Progenitor cell of endocrine pancreas (in vitro differentiated cells): Measurements from ENCODE around the gene GRIN2A. TPM values are rescaled to one million over a fixed set of nuclear protein-coding genes. Genes with fewer than 3 reads are reported as not detected.
A peak's percentile ranks its signal among the peaks of the same experiment; 100 is the strongest.

Experiments used
- DNase-seq: peaks from one replicate; pipeline ENCODE4 v3.0.0; 2021; ENCODE audit warnings: low spot score; ENCODE audit not compliant: unreplicated experiment
- H3K27ac Mint-ChIP-seq: 2 replicates; pipeline ENCODE4 v1.8.0; 2021; ENCODE audit warnings: mild to moderate bottlenecking, moderate library complexity, mixed read lengths
- H3K27me3 Mint-ChIP-seq: 2 replicates; pipeline ENCODE4 v1.8.0; 2021; ENCODE audit warnings: mixed read lengths
- H3K36me3 Mint-ChIP-seq: 2 replicates; pipeline ENCODE4 v1.8.0; 2022; ENCODE audit warnings: mixed read lengths; ENCODE audit not compliant: insufficient read depth
- H3K4me1 Mint-ChIP-seq: 2 replicates; pipeline ENCODE4 v1.8.0; 2021; ENCODE audit warnings: low read depth, mixed read lengths
- H3K4me3 Mint-ChIP-seq: 2 replicates; pipeline ENCODE4 v1.8.0; 2021; ENCODE audit warnings: low read depth, mild to moderate bottlenecking, moderate library complexity, mixed read lengths
- H3K9me3 Mint-ChIP-seq: 2 replicates; pipeline ENCODE4 v1.8.0; 2021; ENCODE audit warnings: low read depth, mixed read lengths
- CTCF ChIP-seq: fragments of 200-600 bp; sonication (generic); IDR thresholded peaks from one replicate; pipeline ENCODE4 v1.5.0; 2021; ENCODE audit warnings: antibody characterized with exemption, mild to moderate bottlenecking; ENCODE audit not compliant: unreplicated experiment
- total RNA-seq: library from RNA; stranded (reverse); gene quantifications from 2 replicates; pipeline ENCODE4 v1.2.1, GENCODE V29; 2021

The GRIN2A gene
- total RNA-seq, 1 donor from 2014 or later = 1.7 TPM

GRCh38 chr16:10138881-10139280, 43.3 kb downstream of the GRIN2A start:
- Mint-ChIP-seq H3K9me3 (no peaks in the 10 kb centered on the region), H3K27ac (no peak overlapping the region), H3K27me3 (peaks cover 8% of the 10 kb centered on the region), H3K4me1 (no peaks in the 10 kb centered on the region), H3K4me3 (no peak overlapping the region), H3K36me3 (no peaks in the 10 kb centered on the region)
- DNase-seq = no peak
- TF ChIP-seq CTCF = no peak

- Mint-ChIP-seq H3K27me3 (peaks cover 8% of the 10 kb centered on the region), H3K9me3 (peaks cover 4% of the 10 kb centered on the region), H3K4me1 (no peaks in the 10 kb centered on the region), H3K36me3 (no peaks in the 10 kb centered on the region), H3K27ac (no peak overlapping the region), H3K4me3 (no peak overlapping the region)
- DNase-seq = no peak
- TF ChIP-seq CTCF = no peak
These were observed 44.9 kb downstream of the GRIN2A start for GRCh38 chr16:10137341-10137740.

- H3K27me3 Mint-ChIP-seq = peaks cover 8% of the 10 kb centered on the region
- H3K27ac Mint-ChIP-seq = no peak overlapping the region
- peak; percentile 37 for TF ChIP-seq CTCF
- no peaks in the 10 kb centered on the region for H3K4me1 Mint-ChIP-seq
- no peaks in the 10 kb centered on the region for H3K36me3 Mint-ChIP-seq
- peaks cover 4% of the 10 kb centered on the region for H3K9me3 Mint-ChIP-seq
- no peak overlapping the region for H3K4me3 Mint-ChIP-seq
- DNase-seq = no peak
These were observed 45.3 kb downstream of the GRIN2A start for GRCh38 chr16:10136916-10137315.

- Mint-ChIP-seq H3K9me3 (peaks cover 4% of the 10 kb centered on the region), H3K36me3 (no peaks in the 10 kb centered on the region), H3K27me3 (peaks cover 11% of the 10 kb centered on the region), H3K27ac (no peak overlapping the region), H3K4me1 (no peaks in the 10 kb centered on the region), H3K4me3 (no peak overlapping the region)
- TF ChIP-seq CTCF = no peak
- no peak for DNase-seq
These were observed 51.7 kb downstream of the GRIN2A start for GRCh38 chr16:10130538-10130937.

GRCh38 chr16:10128397-10129258, 53.6 kb downstream of the GRIN2A start:
- H3K27me3 Mint-ChIP-seq = peaks cover 24% of the 10 kb centered on the region
- DNase-seq = no peak

More at GRCh38 chr16:10128397-10129258, 53.6 kb downstream of the GRIN2A start:
- Mint-ChIP-seq H3K4me3 (no peak overlapping the region), H3K9me3 (peaks cover 4% of the 10 kb centered on the region), H3K36me3 (no peaks in the 10 kb centered on the region), H3K27ac (no peak overlapping the region), H3K4me1 (no peaks in the 10 kb centered on the region)
- TF ChIP-seq CTCF = no peak
